AG10803 (cell line): ENCODE data around the gene TNFRSF25.

Experiments
- DNase-seq: peaks from one replicate; pipeline ENCODE4 v3.0.0; 2010; ENCODE audit warnings: low read depth
- H3K4me3 ChIP-seq: 2 replicates; pipeline ENCODE4 v1.5.1; 2011; ENCODE audit warnings: mild to moderate bottlenecking, low read length, control low read depth
- CTCF ChIP-seq: conservative IDR thresholded peaks from 2 replicates; pipeline ENCODE4 v1.5.1; 2011; ENCODE audit warnings: mild to moderate bottlenecking, low read length, control low read depth, inconsistent platforms

The TNFRSF25 gene

DNA sequence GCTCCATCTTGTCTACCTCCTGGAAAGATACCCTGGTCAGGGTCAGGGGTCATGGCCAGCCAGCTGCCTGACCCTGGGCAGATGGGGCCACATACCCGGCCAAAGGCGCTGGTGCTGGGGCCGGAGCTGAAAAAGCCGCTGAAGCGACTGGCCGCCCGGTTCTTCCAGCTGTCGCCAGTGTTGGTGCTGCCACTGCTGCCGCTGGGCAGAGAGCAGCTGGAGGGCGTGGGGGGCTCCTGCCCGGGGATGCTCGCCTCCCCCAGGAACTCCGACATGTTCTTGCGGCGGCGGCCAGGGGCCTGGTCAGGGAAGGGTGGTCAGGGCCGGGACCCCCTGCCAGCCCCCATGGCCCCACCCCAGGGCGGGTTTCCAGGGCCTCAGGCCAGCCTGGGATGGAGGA is 7.2 kb upstream of the TNFRSF25 start:
- DNase-seq = no peak
- no peak for TF ChIP-seq CTCF
- no peak overlapping the region for H3K4me3 ChIP-seq

DNA sequence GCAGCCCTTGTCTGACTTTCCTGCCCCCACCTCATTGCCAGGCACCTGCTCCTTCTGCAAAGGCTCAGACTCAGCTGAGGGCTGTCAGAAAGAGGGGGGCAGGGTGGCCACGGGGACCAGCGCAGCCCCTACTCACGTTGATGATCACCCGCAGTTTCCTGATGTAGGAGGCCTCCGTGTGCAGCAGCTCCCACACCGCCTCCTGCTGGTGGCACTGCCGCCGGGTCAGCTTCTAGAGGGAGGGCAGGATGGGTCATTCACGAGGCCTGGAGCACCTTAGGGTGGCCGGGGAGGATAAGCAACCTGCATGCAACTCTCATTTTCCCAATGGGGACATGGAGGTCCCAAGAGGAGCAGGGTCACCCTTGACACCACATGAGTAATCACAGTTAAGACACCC is 6.4 kb upstream of the TNFRSF25 start:
- H3K4me3 ChIP-seq = no peak overlapping the region
- no peak for DNase-seq
- no peak for TF ChIP-seq CTCF

DNA sequence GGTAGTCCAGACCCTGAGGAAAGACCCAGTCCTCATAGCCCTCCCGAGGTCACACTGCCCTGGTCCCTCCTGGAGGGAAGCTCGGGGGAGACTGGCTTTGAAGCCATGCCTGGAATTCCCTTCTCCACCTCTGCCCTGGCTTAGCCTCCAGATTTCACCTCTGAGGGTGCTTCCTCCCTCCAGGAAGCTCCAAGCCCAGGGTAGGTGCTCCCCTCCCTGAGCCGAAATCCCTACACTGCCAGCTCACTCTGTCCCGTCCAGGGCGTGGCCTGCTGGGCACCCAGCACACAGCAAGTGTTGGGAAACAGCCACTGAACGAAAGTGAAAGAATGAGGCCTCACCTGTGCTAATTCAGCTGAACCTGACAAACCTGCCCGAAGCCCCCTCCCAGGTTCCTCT is 6.0 kb upstream of the TNFRSF25 start:
- TF ChIP-seq CTCF = no peak
- DNase-seq = no peak
- H3K4me3 ChIP-seq = no peak overlapping the region

GRCh38 chr1:6471086-6471969 is 5.4 kb upstream of the TNFRSF25 start:
- TF ChIP-seq CTCF = no peak
- H3K4me3 ChIP-seq = no peak overlapping the region
- DNase-seq = no peak

GRCh38 chr1:6470132-6471085 is 4.4 kb upstream of the TNFRSF25 start:
- no peak for TF ChIP-seq CTCF
- no peak for DNase-seq
- no peak overlapping the region for H3K4me3 ChIP-seq

GRCh38 chr1:6468729-6469461 is 2.9 kb upstream of the TNFRSF25 start:
- TF ChIP-seq CTCF = no peak
- no peak overlapping the region for H3K4me3 ChIP-seq
- DNase-seq = no peak
